CD4-positive, alpha-beta T cell treated with Interleukin-4 for 4 hours (primary cell): Measurements from ENCODE around the gene PLCH2.

ENCODE experiments used
- DNase-seq: peaks from one replicate; pipeline ENCODE4 v3.0.0-alpha.2; 2020

The PLCH2 gene

DNA sequence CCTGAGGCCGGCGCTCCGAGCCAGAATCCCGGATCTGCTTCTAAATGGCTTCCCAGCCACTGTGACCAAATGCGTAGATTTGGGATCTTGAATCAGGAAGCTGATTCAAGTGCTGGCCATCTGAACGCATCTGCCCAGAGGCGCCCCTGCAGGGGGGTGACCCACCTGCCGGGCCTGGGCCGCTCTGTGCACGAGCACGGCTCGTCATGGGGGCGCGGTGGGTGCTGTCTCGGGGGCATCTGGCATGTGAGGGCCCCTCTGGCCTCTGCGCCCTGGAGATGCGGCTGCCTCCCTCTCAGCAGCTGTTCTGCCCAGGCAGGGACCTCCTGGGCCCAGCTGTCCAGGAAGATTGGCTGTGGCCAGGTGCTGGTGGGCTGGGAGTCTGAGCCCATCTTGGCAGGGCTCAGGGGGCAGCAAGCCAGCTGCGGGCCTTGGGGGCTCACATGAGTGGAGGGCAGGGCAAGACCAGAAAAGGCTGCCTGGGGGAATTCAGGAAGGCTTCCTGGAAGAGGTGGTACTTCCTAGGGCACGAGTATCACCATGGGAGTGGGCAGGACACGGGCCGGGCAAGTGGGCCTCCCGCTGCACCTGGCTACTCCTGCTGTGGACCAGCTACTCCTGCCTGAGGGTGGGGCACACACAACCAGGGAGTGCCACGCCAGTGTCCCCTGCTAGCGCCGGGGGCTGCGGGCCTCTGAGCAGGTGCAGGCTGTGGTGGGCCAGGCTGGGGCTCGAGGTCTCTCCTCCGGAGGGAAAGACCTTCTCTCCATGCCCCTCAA is 25.1 kb downstream of the PLCH2 start:
- DNase-seq: no peak

DNA sequence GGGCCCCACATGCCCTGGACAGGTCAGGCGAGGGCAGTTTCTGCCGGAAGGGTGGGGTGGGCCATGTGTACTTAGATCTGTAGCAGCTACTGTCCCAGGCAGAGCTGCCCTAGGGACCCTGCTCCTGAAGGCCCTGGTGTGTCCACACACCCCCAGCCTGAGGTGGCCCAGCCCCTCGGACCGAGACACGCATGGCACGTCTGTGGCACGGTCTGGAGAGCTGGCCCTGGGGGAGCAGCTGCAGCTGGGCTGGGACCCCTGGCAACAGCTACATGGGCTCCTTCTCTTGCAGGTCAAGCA is 25.7 kb downstream of the PLCH2 start:
- DNase-seq: no peak

DNA sequence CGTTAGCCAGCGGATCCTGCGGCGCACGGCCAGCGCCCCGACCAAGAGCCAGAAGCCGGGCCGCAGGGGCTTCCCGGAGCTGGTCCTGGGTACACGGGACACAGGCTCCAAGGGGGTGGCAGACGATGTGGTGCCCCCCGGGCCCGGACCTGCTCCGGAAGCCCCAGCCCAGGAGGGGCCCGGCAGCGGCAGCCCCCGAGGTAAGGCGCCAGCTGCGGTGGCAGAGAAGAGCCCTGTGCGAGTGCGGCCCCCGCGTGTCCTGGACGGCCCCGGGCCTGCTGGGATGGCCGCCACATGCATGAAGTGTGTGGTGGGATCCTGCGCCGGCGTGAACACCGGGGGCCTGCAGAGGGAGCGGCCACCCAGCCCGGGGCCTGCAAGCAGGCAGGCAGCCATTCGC is 26.1 kb downstream of the PLCH2 start:
- no peak for DNase-seq

DNA sequence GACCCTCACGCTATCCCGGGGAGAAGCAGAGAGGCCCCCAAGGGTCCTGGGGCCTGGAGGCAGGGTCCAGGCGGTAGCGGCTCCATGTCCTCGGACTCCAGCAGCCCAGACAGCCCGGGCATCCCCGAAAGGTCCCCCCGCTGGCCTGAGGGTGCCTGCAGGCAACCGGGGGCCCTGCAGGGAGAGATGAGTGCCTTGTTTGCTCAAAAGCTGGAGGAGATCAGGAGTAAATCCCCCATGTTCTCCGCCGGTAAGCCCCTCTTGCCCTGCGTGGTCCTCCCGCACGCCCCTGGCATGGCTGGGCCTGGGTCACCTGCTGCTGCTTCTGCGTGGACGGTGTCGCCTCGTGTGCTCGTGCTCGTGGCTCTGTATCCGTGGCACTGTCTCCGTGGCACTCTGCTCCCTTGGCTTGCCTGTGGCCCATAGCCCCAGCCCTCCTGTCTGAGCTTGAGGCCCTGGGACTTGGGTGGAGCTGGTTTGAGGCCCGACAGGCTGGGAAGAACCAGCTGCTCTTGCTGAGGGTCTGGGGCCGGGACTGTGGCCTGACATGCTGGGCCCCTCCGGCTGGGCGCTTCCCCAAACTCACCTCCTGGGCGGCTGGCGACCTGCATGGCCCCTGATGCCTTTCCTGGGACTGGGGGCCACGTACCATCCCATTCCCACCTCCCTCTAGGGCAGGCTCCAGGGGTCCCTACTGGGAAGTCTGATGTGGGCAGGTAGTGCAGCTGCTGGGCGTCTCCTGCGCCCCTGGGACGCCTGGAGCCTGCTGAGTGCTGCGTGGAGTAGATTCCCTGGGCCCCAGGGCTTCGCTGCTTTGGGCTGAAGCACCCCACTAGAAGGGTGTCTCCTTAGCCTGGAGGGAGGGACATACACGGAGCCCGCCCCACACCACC is 26.8 kb downstream of the PLCH2 start:
- DNase-seq: no peak

DNA sequence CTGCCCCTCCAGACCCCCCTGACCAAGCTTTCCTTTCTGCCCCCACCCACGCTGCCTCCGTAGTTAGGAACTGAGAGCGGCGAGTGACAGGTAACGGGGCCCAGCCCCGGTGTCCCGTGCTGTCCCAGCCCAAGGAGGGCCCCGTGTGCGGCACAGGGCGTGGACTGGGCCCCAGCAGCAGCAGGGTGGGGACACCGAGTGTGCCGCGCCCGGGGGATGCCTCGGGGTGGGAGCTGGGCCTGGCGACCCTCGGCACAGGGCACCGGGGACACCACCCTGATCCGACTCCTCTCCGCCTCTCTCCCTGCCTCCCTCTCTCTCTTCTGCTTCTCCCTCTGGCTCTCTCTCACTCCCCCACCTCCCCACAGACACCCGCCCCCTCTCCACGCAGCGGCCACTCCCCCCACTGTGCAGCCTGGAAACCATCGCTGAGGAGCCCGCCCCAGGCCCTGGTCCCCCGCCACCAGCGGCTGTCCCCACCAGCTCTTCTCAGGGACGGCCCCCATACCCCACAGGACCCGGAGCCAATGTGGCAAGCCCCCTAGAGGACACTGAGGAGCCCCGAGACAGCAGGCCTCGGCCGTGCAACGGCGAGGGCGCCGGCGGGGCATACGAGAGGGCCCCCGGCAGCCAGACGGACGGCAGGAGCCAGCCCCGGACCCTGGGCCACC is 27.6 kb downstream of the PLCH2 start:
- no peak for DNase-seq

DNA sequence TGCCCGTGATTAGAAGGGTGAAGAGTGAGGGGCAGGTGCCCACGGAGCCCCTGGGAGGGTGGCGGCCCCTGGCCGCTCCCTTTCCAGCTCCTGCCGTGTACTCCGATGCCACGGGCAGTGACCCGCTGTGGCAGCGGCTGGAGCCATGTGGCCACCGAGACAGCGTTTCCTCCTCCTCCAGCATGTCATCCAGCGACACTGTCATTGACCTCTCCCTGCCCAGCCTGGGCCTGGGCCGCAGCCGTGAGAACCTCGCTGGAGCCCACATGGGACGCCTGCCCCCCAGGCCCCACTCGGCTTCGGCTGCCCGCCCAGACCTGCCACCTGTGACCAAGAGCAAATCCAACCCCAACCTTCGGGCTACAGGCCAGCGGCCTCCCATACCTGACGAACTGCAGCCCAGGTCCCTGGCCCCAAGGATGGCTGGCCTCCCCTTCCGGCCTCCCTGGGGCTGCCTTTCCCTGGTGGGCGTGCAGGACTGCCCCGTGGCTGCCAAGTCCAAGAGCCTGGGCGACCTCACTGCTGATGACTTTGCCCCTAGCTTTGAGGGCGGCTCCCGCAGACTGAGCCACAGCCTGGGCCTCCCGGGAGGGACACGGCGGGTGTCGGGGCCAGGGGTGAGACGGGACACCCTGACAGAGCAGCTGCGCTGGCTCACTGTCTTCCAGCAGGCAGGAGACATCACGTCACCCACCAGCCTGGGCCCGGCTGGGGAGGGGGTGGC is 28.3 kb downstream of the PLCH2 start:
- no peak for DNase-seq

DNA sequence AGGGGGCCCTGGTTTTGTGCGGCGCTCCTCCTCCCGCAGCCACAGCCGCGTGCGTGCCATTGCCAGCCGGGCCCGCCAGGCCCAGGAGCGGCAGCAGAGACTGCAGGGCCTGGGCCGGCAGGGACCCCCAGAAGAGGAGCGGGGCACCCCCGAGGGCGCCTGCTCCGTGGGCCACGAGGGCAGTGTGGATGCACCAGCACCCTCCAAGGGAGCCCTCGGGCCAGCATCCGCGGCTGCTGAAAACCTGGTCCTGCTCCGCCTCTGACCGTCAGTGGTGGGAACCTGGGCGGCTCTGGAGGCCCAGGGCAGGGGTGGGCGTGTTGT is 28.8 kb downstream of the PLCH2 start:
- no peak for DNase-seq

DNA sequence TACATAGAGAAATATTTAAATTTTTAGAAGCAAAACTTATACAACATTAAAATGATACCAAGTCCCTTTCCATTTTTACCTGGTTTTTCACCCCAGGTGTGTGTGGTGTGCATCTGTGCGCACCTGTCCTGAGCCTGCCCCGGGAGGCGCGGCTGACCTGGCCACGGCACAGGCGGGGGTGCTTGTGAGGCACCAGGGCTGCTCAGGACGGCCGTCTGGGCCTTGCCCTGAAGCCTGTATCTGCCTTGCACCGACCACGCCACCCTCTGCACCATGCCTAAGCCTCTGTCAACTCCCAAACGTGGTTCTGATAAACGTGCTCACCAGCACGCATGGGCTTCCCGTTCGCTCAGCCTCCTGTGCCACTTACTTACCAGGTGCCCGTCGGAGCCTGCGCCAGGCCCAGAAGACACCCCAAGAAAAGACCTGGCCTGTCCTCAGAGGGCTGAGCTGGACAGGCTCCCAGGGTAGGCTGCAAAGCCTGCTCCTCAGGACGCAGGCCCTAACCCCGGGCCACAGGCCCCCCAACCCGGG is 29.4 kb downstream of the PLCH2 start:
- no peak for DNase-seq

DNA sequence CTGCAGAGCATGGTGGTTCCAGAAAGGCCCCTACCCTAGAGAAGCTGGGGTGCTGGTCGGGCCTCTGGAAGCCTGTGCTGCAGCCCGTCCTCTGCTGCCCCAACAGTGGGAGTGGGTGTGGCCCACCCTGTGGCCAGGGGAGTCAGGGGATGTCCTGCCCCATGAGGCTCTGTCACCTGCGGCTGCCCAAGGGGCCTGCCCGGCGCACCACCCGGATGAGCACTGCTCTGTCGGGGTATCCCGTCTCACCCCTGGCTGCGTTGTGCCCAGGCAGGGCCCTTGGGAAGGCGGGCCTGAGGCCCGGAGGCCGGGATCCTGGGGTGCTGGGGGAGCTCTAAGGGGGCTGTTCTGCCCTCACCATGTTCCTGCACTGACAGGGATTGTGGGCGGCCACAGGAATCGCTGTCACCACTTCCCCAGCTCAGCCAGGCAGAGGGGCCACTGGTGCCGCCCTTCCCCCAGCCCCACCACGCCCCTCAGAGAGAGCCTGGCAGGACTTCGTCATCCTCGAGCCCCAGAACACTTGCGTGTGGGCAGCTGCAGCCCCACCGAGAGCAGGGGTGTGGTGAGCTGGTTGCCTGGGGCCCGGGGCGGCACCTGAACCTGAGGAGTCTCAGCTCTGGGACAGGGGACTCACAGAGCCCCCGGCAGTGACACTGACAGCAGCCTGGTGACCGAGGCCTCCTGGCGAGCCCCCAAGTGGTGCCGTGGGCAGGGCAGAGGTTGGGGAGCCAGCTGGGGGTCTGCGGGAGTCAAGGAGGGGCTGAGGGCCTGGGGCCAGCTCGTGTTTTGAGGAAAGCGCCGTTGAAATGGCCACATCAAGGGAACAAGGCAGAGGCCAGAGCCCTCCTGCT is 30.1 kb downstream of the PLCH2 start:
- DNase-seq: no peak

DNA sequence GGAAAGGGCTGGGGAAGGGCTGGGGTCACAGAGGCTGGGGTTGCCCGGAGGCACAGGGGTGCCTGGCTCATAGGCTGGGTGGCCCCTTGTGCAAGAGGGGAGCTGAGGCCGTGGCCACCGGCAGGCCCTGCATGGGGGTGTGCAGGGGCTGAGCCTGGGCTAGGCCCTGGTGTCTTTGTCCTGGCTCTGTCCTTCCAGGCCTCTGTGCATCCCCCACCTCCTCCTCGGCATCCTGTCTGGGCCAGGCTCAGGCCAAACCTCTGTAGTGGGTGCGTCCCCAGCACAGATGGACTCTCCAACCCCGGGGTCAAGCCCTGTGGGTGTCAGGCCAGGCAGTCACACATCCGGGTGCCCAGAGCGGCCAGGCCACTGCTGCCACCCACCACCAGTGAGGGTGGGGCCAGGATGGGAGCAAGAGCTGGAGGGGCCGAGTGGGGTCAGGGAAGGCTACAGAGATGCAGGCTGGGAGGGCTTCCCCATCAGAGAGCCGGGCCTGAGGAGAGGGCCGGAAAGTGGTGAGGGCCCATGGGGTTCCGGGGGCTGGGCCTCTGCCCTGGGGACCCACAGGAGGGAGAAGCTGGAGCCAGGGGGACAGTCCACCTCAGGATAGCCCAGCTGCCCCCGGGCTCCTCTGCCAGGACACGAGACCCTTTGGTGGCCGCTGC is 30.9 kb downstream of the PLCH2 start:
- no peak for DNase-seq

DNA sequence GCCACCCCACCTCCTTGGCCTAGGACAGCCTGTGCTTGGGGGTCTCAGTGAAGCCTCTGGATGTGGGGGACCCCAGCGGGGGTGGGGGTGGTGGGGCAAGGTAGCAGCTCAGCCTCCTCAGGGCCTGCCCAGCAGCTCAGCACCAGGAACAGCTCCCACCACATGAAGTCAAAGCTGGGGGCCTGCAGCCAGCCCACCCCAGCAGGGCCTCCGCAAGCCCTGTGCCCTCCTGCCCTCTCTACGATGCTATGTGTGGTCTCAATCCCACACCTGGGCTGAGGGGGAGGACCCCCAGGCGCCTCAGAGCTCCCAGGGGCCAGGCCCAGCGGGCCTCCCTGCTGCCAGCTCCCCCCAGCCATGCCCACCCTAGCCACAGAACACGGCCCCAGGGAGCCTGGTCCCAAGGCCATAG is 31.7 kb downstream of the PLCH2 start:
- no peak for DNase-seq

DNA sequence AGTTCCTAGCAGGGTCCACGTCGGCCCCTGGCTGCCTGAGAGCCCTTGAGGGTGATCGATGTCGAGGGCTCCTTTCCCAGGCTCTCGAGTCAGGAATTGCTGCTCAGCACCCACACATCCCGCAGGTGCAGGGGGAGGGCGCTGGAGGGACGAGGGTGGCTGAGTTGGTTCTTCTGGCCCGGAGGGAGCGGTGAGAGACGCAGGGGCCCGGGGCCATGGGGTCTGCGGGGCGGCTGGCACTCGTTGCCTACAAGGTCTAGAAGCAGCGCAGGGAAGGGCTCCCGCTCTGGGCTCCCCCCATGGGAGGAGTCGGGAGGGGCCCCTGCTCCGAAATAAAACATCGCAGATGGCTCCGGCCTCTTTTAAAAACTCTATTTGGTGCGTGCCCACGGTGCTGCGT is 32.1 kb downstream of the PLCH2 start:
- no peak for DNase-seq

DNA sequence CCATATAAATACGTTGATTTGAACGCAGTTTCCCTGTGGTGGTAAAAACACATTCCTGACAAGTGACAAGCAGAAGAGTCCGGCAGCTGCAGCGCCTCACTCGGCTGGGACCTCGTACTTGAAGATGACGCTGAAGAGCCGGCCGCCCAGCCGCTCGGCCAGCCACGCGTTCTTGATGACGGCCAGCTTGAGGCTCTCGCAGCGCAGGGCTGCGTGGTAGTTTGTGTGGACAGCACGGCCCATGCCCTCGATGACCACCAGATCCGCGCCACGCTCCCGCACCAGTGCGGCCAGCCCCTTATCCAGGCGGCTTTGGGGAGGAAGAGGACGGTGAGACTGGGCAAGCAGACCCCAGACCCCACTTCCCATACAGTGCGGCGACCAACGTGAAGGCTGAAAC is 32.7 kb downstream of the PLCH2 start:
- no peak for DNase-seq

DNA sequence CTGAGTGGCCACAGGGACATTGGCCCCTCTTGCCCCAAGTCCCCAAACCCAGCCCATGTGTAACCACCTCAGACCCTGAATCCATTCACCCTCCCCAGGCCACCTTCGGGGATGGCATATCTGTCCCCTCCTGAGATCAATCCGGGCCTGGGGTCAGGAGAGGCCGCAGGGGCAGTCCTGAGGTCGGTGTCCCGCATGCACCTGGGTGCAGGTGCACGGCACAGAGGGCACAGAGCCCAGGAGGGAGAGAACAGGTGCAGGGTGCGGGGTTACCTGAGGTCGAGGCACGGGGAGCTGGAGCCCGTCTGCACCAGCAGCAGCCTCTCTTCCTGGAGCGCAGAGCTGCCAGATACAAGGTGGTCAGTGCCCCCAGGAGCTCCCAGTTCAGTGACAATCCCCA is 33.5 kb downstream of the PLCH2 start:
- no peak for DNase-seq

DNA sequence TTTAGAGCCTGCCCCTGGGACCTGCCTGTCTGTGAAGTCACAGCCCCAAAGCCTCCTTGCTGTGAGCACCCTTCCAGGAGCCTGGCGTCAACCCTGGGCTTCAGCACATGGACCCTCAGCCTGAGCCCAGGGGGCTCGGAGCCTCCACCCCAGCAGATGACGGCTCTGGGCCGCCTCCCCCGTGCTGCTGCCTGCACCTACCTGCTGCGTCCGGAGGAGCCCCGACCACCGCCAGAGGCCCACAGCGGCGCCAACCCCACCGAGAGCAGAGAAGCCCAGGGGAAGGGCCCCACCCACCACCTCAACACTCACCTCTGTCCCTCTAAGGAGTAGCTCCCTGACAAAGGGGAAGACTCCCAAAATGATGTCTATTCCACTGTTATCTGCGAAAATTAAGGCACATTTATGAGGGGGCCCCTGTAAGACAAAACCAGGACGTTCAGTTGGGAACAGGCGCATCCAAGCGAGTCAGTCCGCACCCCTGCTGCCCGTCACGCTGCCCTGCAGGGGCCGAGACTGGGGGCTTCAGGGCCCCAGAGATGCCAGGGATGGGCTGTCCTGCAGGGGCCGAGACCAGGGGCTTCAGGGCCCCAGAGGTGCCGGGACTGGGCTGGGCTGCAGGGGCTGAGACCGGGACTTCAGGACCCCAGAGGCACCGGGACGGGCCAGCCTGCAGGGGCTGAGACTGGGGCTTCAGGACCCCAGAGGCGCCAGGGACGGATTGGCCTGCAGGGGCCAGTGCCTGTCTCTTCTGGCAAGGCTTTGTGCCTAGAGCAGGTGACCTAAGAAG is 34.5 kb downstream of the PLCH2 start:
- no peak for DNase-seq

DNA sequence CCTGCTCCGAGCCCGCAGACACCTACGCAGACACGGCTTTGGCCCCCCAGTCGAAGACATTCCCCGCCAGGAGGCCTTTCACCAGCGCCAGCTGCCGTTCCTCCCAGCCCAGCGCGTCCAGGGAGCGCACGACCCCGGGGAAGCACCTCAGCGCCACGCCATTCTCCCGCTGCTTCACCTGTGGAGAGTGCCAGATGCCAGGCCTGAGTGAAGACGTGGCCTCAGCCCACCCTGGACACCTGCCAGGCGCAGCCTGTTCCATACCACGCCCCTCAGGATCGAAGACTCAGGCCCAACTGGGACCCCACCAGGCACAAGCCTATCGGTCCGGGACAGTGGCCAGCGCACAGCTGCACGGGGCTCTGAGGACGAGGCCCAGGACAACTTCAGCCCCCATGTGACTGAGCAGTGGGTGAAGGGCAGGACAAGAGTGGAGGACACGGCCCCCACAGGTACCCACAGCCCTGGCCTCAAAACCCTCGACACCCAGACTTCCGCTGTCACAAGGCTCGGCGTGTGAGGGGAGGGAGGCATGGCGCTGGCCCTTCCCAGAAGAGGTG is 36.9 kb downstream of the PLCH2 start:
- DNase-seq: no peak

DNA sequence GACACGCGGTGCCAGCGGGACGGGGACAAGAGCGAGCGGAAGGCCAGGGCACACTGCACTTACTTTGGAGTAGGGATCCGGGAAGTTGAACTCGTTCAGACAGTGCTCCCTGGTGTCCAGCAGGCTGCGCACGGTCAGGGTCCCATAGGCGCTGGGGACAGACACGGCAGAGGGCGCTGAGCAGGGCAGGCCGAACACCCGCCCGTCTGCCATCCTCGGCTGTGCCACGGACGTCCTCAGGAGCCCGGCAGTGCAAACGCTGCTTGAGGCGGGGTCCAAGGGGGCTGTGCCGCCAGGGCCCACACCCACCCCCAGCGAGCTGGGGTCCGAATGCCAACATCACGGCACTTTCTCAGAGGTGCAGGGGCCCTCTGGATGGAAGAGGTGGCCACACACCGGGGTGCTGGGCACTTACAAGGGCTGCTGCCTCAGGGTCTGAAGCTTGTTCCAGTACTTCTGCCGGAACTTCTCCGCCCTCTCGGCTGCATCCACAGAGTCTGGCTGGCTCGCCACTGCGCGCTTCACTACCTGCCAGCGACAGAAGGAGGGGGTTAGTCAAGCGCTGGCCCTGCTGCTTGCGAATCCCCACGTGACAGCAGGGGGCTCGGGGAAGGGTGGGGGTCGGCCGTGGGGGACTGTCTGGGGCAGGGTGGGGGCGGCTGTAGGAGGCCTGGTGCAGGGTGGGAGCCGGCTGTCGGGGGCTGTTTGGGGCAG is 38.0 kb downstream of the PLCH2 start:
- DNase-seq: no peak

DNA sequence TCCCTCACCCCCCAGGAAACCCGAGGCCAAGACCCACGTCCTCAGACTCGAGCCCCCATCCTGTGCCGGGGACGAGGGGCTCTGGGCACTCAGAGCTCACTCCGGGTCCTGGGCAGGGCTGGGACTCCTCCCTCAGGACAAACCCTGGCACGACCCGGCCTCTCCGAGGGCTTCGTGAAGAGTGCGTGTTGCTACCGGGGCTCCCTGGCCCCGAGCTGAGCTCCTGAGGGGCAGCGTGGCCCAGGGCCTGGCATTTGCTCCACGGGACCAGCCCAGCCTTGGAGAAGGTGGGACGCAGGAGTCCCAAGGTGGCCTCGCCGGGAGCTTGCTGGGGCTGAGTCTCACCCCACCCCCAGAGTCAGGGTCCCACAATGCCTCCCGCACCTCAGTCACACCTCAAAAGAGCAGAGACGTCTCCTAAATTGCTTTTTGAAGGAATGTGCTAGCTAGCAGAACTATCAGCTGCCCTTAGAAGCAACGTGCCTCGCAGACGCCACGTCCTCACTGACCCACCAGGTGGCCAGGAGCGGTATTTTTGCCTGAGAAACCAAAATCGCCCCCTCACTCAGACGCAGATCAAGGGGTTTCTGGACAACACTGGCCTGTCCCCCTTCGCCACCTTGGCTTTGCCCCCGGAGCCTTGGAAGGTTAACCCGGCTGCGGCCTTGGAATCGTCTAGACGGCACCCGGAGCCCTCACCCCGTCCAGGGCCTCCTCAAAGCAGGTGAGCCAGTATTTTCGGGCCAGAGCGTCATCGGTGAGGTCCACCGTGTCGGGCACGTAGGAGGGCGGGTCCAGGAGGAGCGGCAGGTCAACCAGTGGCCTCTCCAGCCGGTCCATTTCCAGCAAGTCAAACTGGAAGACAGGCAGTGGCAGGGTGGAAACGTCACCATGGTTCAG is 39.0 kb downstream of the PLCH2 start:
- DNase-seq: no peak

DNA sequence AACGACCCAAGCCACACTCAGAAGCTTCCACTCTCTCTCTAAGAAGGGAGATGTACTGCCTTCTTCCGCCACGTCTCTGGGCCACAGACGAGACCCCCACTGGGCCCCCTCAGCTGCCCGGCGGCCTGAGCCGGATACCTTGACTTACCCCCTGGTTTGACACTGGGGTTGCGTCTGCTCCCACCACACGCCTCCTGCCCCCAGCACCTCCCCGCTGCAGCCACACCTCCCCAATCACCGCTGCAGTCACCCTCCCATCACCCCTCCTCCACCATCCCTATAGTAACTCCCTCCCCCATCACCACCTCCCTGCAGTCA is 39.6 kb downstream of the PLCH2 start:
- no peak for DNase-seq
